Measurements from ENCODE around the gene CCP110.

DNA sequence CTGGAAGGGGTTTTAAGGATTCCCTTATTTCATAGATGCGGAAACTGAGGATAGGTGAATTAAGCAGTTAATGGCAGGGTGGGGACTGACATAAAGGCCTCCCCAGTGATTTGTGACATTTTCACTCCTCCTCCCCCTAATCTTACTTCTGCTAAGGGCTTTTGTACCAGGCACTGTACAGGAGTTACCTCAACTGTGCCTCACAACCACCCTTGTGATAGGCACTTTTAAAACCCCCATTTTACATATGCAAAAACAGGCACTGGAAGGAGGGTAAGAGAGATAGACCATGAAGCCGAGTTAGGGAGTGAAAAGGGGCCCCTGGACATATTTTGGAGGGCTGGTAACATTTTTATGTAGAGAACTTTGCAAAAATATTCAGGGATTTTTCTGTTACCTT lies 982 bp upstream of the CCP110 start:
- no peak for TF ChIP-seq CTCF (IDR thresholded peaks at IDR 0.05)
- TF ChIP-seq POLR2AphosphoS5 (IDR thresholded peaks at IDR 0.05) = no peak

Data from suprapubic skin (tissue), 3 donors.